ENCODE results near the gene PRKG1. TPM values are rescaled to one million over a fixed set of nuclear protein-coding genes. Genes with fewer than 3 reads are reported as not detected.
"Not testable (repeated sequence)": the region's sequence is repeated elsewhere in the genome, so short reads cannot be mapped to it uniquely, and the experiment has no call there.

PRKG1 gene
- total RNA-seq, 1 donor from 2014 or later: 28.2 TPM

DNA sequence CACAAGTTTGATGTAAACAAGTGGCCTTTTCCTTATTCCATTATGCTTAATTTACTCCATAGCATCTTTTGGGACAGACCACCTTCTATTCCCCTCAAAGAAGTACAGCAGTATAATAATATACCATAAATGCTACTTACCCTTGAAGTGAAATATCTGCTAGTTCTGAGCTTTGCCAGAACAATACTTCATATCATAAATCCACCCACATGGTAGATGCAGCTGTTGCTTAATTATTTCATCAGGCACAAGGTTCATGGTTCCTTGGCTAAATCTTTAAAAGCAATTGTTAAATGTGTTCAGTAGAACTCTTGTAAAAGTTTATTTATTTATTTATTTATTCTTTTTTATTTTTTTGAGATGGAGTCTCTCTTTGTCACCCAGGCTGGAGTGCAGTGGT, 592.2 kb downstream of the PRKG1 start:
- intact Hi-C loops (cut with DNase I): no loop called here
- DNase-seq (no peak), ATAC-seq (ENCODE audit: poor library complexity) (no peak)

DNA sequence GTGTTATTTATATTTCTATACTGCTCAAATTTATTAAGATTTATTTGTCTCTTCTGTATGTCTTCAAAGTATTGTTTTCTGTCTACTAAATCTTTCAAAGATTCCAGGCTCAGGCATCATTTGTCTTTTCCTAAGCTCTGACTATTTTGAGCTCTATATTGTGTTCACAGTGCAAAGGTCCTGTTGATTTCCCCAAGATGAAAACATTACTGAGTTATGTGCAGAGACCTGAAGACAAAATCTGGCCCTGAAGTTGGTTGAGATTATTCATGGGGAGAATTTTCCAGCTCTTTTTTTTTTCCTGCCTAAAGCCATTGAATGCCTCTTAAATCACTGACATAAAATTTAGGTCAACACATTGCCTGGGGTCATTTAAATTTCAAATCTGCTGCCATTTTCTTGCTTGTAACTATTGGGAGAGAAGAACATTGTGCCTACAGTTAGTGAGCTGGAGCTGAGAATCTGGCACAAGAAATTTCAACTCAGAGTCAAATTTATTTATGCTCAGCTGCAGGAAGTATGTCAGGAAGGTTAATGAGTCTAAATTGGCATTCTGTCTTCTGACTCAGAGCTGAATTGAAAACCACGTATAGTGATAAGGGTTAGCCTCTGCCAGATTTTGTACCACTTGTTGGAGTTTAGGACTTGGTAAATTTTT, 593.5 kb downstream of the PRKG1 start:
- intact Hi-C loops (cut with DNase I): no loop called here
- peak; percentile 51 for ATAC-seq (ENCODE audit: poor library complexity)
- no peak for DNase-seq

DNA sequence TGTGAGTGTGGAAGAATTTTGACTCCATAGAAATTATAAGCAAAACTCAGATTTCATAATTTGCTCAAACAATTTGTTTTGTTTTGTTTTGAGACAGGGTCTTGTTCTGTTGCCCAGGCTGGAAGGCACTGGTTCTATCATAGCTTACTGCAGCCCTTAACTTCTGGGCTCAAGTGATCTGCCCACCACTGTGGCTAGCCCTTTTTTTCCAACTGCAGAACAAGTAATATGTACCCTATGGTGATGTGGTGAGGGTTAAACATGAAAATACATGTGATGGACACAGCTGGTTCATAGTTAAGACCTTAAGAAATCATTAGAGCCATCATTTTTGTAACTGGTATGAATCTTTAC, 594.0 kb downstream of the PRKG1 start:
- intact Hi-C loops (cut with DNase I): no loop called here
- no peak for DNase-seq
- no peak for ATAC-seq (ENCODE audit: poor library complexity)

DNA sequence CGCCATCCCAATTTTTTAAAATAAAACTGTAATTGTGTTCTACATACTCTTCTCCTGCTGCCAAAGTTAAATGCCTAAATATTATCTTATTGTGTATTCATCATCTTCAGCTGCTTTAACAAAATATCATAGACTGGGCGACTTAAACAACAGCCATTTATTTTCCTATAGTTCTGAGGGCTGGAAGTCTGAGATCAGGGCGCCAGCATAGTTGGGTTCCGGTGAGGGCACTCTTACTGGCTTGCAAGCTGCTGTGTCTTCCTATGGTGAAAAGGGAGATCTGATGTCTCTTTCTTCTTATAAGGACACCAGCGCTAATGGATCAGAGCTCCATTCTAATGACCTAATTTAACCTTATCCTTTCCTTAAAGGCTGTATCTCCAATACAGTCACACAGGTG, 594.8 kb downstream of the PRKG1 start:
- intact Hi-C loops (cut with DNase I): no loop called here
- DNase-seq (no peak), ATAC-seq (ENCODE audit: poor library complexity) (no peak)

DNA sequence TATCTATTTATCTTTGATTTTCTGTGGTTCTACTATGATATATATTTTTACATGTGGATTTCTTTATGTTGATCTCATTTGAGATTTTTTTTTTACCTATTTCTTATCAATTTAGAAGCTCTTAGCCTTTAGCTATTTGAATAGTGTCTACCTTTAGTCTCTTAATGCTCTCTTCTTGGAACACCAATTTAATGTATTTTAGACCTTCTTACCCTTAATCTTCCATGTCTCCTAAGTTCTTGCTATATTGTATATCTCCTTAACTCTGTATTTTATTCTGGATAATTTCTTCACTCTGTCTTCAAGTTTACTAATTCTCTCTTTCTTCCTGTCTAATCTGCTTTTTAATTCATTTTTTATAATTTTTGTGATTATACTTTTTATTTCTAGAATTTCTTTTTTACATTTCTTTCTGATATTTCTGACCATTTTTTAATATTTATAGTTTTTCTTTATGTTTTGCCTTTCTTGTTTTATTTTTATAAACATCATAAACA, 597.8 kb downstream of the PRKG1 start:
- no peak for ATAC-seq (ENCODE audit: poor library complexity)
- intact Hi-C loops (cut with DNase I): no loop called here
- no peak for DNase-seq

DNA sequence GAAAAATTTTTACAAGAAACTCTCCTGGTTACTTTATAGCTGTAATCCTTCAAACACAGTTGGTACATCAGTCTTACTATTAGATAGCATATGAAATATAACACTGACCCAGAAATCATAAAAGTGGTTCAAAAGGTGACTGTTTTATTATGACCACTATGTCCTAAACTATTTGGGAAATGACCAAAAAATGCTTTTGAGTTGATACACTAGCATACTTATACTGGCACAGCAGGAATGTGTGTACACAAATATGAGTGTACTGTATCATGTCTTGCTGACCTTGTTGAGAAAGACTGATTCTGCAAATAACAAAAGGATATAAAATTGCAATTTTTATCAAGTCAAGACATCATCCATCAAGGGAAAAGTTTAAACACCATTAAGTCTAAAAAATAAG, 600.8 kb downstream of the PRKG1 start:
- intact Hi-C loops (cut with DNase I): no loop called here
- DNase-seq (no peak), ATAC-seq (ENCODE audit: poor library complexity) (no peak)

DNA sequence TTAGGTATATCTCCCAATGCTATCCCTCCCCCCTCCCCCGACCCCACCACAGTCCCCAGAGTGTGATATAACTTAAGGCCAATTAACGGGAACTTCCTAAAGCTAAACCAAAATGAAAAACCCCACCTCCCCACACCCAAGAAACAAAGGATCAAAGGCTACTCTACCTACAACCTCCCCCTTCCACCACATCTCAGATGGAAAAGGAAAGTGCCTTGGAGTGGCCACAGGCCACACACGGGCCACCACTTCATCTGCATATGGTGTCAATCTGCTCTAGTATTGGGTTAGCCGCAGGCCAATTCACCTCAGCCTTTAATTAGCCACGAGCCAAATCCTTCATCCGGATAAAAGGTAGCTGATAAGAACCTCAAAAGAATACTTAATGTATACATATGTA, 605.6 kb downstream of the PRKG1 start:
- DNase-seq: no peak
- intact Hi-C loops (cut with DNase I): no loop called here
- ATAC-seq (ENCODE audit: poor library complexity): no peak

DNA sequence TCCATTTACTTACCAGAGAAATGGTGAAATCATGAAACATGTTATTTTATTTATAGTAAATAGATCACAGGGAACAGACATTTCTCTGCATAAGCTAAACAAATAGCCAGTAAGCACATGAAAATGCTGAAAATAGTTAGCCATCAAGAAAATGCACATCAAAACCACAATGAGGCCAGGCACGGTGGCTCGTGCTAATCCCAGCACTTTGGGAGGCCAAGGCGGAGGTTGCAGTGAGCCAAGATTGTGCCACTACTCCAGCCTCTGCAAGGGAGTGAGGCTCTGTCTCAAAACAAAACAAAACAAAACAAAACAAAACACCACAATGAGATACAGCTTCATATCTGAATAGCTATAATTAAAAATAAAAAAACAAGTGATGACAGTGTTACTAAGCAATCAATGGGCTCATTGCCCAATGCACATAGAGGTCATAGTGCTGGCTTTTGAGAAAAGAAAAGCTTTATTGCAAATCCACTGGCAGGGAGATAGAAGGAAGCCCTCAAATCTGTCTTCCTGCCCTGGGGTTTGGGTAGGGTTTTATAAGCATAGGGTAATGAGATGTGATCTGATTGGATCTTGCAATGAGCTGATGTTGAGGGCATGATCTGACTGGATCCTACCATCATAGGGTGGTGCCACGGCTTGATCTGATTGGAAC, 608.9 kb downstream of the PRKG1 start:
- no peak for DNase-seq
- peak; percentile 78 for ATAC-seq (ENCODE audit: poor library complexity)
- intact Hi-C loops (cut with DNase I): no loop called here

DNA sequence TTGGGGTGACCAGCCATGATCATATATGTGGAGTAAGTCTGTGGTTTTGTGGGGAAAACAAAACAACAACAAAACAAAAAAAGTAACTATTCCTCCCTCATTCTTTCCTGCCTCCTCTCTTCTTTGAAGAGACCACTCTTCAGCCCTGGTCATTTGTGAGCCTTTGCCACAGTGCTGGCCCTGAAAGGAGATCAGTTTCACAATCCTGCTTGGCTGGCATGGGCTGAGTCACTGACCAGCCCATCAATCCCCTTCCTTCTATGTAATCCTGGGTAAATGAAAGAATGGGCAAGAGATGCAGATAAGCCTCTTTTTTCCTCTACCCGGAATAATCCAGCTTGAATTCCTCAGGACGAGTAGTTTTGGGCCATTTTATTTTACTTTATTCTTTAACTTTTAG, 611.5 kb downstream of the PRKG1 start:
- intact Hi-C loops (cut with DNase I): no loop called here
- no peak for ATAC-seq (ENCODE audit: poor library complexity)

DNA sequence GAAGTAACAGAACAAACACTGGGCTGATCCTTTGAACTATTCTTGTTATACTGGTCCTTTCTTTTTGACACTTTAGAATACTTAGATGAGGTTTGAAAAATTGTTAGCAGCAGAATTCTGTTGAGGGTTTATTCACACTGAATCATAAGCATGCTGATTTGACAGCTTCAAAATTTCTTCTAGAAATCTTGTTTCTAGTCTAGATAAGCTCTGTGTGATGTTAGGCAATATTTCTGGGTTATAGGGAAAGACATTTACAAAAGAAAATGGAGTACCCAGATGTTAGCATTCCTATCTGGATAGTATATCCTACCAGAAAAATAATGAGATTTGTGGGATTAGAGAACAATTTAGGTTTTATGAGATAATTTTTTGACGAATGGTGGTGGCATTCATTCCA, 613.0 kb downstream of the PRKG1 start:
- intact Hi-C loops (cut with DNase I): no loop called here
- no peak for ATAC-seq (ENCODE audit: poor library complexity)
- DNase-seq: no peak

More for the DNA sequence above, 611.5 kb downstream of the PRKG1 start:
- DNase-seq: no peak

DNA sequence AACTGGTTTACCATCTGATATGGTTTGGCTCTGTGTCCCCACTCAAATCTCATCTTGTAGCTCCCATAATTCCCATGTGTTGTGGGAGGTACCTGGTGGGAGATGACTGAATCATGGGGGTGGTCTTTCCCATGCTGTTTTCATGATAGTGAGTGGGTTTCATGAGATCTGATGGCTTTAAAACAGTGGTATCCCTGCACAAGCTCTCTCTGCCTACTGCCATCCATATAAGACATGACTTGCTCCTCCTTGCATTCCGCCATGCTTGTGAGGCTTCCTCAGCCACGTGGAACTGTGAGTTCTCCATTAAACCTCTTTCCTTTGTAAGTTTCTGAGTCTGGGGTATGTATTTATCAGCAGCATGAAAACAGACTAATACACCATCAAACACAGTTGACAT, 614.5 kb downstream of the PRKG1 start:
- ATAC-seq (ENCODE audit: poor library complexity); intact Hi-C loops (cut with DNase I); DNase-seq: not testable (repeated sequence)

DNA sequence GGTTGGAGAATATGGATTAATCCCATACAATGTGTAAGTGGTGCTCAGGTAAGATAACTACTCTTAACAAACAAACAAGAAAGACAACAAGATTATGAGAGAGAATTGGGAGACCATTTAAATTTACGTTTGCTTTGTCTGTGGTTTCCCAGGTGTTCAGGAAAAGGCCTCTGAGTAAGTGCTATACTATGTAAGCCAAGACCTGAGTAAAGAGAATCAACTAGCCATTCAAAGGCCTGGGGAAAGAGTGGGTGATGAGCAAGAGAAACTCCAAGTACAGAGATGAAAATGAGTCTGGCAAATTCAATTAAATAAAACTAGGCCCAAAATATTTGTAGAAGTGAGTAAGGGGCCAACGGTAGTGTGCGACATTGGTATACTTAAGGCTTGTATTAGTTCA, 615.2 kb downstream of the PRKG1 start:
- ATAC-seq (ENCODE audit: poor library complexity): no peak
- DNase-seq: no peak
- intact Hi-C loops (cut with DNase I): no loop called here

DNA sequence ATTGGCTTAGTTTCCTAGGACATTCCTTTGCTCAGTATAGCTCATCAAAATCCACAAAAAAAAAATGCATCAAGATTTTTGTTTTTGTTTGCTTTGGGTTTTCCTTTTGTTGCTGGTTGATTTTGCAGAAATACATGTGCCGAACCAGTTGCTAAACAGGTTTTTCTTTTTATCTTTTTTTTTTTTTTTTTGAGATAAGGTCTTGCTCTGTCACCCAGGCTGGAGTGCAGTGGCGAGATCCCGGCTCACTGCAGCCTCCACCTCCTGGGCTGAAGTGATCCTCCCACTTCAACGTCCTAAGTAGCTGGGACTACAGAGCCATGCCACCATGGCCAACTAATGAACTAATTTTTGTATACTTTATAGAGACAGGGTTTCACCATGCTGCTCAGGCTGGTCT, 616.8 kb downstream of the PRKG1 start:
- ATAC-seq (ENCODE audit: poor library complexity) (peak; percentile 38), DNase-seq (no peak)
- intact Hi-C loops (cut with DNase I): no loop called here

DNA sequence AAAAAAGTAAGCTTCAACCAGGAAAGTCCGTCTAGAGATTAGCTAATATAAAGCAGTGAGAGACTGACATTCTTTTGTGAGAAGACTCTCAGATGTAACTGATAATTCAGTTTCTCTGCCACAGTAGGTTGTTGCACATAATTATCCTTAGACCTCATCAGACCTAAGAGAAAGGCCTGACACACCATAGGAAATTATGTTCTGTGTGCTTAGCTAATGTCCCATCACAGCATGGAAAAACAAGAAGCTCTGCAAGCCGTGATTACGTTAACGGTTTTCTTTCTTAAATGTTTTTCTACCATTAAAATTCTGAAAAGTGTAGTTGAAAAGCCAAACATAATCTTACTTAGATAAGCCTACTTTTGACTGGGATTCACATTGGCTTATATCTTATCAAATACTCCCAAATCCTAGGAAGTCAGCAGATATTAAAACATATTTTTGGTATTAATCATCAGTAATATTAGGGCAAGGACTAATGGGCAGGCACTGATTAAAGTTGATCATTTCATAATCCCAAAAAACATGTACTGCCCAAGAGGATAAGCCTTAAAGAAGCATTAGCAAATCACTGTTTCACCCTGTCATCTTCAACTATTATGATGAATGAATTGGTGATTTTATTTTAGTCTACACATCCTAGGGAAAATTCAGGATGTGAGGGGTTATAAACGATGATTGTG, 619.9 kb downstream of the PRKG1 start:
- DNase-seq (no peak), ATAC-seq (ENCODE audit: poor library complexity) (no peak)
- intact Hi-C loops (cut with DNase I): no loop called here

DNA sequence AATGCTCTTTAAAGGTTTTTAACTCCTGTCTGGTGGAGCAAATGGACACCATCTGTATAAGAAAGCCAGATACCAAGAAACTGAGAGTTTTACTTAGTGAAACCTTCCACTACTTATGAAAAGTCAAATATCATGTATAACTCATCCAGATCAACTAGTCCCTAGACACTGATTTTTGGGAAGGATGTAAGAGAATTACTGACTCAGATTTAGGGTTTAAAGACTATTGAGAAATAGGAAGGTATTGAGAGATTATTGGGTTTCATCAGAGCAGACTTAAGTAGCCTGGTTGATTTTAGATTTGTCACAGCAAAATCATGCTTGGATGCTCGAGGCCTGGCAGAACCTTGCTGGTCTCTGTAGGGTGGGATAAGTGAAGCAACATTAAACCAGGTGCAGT, 622.0 kb downstream of the PRKG1 start:
- no peak for DNase-seq

DNA sequence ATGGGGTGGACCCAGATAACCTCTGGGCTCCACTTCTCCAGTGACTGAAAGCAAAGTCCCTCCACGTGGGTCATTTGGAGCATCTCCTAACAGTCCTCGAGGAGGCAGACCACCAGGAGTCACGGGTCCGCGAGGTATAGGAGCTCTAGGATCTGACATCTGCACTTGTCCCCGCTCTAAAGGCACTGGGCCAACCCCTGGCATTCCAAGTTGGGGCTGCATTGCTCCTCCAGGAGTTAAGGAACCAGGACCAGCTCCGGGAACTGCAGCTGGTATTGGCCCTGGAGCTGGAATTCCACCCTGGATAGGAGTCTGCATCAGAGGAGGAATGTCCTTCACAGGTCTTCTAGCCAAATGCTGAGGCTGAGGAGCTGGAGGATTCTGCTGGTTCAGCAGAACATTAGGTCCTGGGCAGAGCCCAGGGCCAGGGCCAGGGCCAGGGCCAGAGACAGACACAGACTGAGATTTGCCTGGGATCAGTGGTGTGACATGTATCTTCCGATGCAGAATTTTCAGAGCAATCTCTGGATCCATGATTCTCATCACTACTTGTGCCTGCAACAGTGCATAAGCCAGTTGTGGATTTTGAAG, 624.3 kb downstream of the PRKG1 start:
- ATAC-seq (ENCODE audit: poor library complexity): no peak
- intact Hi-C loops (cut with DNase I): no loop called here
- peak; percentile 42 for DNase-seq

More for the DNA sequence above, 622.0 kb downstream of the PRKG1 start:
- intact Hi-C loops (cut with DNase I): no loop called here
- no peak for ATAC-seq (ENCODE audit: poor library complexity)

DNA sequence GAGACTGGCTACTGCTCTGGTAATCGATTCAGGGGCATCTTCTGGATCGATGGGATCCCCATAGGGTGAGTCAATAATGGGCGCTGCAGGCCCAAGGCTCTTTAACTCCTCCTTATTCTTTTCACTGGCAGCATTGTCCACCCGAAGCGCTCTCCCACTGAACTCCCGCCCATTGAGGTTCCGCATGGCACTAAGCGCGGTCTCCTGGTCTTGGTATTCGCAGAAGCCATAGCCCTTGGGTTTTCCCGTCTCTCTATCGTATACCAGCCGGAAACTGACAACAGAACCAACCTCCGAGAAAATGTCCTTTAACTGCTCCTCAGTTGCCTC, 624.8 kb downstream of the PRKG1 start:
- intact Hi-C loops (cut with DNase I): no loop called here
- ATAC-seq (ENCODE audit: poor library complexity): peak; percentile 47

DNA sequence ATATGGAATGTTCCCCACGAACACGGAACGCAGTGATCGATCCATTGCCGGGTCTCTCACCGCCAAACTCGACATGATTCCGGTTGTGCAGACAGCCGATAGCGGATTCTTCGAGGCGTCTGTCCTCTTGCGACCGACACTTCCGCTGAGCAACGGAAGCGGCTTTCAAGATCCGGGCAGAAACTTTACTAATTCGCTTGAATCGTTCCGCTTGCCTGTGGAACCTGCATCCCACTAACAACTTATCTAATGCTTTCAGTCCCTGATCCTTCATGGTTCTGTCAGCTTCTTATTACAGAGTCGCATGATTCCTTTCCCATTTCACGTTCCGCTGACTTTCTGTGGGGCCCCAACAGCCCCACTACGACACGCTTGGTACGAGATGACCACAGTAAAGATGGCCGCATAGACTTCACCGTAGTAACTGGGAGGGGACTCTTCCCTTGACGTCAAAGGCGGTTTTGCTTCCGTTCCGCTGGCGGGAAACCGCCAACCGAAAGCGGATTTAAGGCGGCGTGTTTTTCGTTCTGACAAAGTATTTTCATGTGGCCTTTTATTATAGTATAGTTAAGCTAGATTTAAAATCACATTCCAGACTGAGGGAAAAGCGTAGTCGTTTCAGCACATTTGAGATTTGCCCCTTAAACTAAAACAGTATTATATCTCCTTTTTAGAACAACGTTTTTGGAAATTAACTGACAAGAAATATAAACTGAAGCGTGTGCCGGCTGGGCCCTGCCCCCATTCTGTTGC, 625.4 kb downstream of the PRKG1 start, which contains the start of gene CSTF2T:
Gene CSTF2T (minus strand): TSS at position 121 of the 753 bp plus-strand sequence. CDS start 46 bp downstream, at position 75.
- ATAC-seq (ENCODE audit: poor library complexity): peak; percentile 98
- intact Hi-C loops (cut with DNase I): no loop called here
- DNase-seq: peak; percentile 90

More for the DNA sequence above, 624.8 kb downstream of the PRKG1 start:
- peak; percentile 43 for DNase-seq

DNA sequence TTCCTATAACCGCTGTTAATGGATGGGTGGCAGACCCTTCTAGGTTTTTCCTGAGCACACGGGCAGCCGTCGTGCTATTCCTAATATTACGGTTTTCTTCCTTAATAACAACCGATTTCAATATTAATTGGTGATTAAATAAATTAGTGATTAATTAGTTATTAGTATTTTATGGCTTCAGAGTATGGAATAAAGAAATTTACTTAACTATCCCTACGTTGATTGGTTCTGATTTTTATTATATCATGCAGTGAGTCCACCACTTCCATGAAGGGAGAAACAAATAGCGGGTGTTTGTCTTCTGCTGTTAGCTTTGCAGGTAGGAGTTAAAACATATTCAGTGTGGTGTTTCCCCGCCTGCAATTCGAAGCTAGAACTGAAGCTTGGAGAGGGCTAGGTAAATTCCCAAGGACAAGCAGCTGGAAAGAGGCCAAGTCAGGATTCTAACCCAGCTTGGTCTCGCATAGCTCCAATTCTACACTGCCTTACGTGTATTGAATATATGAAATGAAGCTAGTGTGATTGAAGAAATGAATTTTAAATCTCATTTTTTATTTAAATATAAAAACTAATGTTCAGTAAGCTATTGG, 626.0 kb downstream of the PRKG1 start:
- DNase-seq: no peak
- ATAC-seq (ENCODE audit: poor library complexity): peak; percentile 23
- intact Hi-C loops (cut with DNase I): no loop called here

All from Right ventricle myocardium superior (tissue), 1 donor.